SK-N-MC (cell line): ENCODE measurements around the gene ZCCHC3.
"Not testable (repeated sequence)": the region's sequence is repeated elsewhere in the genome, so short reads cannot be mapped to it uniquely, and the experiment has no call there.

Experiments
- DNase-seq: peaks from one replicate; pipeline ENCODE4 v3.0.0-alpha.2; 2011; ENCODE audit warnings: low read depth, low spot score
- H3K27ac ChIP-seq: fragments of 200-600 bp; sonication (generic); 2 replicates; pipeline ENCODE4 v1.5.1; 2016; ENCODE audit warnings: mixed run types
- H3K36me3 ChIP-seq: fragments of 200-600 bp; sonication (generic); 2 replicates; pipeline ENCODE4 v1.6.1; 2017; ENCODE audit warnings: antibody characterized with exemption, low read length, mixed read lengths; ENCODE audit not compliant: insufficient read depth
- H3K4me3 ChIP-seq: fragments of 200-600 bp; sonication (generic); 2 replicates; pipeline ENCODE4 v1.5.1; 2016
- H3K9ac ChIP-seq: fragments of 200-600 bp; sonication (generic); 2 replicates; pipeline ENCODE4 v1.8.0; 2017; ENCODE audit warnings: mixed run types, mixed read lengths; ENCODE audit not compliant: insufficient read length
- H3K9me3 ChIP-seq: fragments of 200-600 bp; sonication (generic); 2 replicates; pipeline ENCODE4 v1.6.1; 2017; ENCODE audit warnings: low read depth, mild to moderate bottlenecking, antibody characterized with exemption, low read length, moderate library complexity, mixed read lengths
- EZH2 ChIP-seq: fragments of 200-600 bp; sonication (generic); IDR thresholded peaks from one replicate; pipeline ENCODE4 v1.6.1; 2017; ENCODE audit warnings: antibody characterized with exemption
- FOXP2 ChIP-seq: optimal IDR thresholded peaks from 2 replicates; pipeline ENCODE3; 2011; ENCODE audit warnings: mild to moderate bottlenecking, moderate library complexity; ENCODE audit not compliant: insufficient read depth; ENCODE audit errors: extremely low read length, control extremely low read depth
- POLR2AphosphoS5 ChIP-seq: IDR thresholded peaks from 2 replicates; pipeline ENCODE4 v1.6.1; 2012; ENCODE audit warnings: mild to moderate bottlenecking, low read depth, low read length, borderline replicate concordance

ZCCHC3 gene

DNA sequence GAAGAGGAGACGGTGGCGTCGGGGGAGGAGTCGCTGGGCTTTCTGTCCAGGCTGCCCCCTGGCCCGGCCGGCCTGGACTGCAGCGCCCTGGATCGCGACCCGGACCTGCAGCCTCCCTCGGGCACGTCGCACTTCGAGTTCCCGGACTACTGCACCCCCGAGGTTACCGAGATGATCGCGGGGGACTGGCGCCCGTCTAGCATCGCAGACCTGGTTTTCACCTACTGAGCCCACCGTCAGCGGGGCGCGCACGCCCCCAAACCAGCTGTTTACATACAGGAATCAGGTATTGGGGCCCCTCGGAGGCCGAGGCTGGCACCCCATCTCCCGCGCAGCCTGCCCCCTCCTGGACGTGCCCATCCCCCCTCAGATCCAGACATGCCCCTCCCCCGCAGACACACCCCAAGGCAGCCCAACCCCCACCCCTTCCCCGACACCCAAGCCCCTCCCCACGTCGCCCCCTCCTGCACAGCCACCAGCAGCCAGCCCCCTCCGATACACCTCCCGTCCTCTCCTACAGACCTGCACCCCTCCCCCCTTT, 29.3 kb downstream of the ZCCHC3 start:
- Histone ChIP-seq H3K9ac (peak overlapping the region; percentile 76), H3K36me3 (peaks cover 7% of the 10 kb centered on the region; the same call in 1 of the 2 replicates), H3K4me3 (peak overlapping the region; percentile 96), H3K27ac (peak overlapping the region; percentile 90), H3K9me3 (no peaks in the 10 kb centered on the region)
- no peak for DNase-seq
- TF ChIP-seq FOXP2 (no peak), EZH2 (no peak), POLR2AphosphoS5 (no peak)

DNA sequence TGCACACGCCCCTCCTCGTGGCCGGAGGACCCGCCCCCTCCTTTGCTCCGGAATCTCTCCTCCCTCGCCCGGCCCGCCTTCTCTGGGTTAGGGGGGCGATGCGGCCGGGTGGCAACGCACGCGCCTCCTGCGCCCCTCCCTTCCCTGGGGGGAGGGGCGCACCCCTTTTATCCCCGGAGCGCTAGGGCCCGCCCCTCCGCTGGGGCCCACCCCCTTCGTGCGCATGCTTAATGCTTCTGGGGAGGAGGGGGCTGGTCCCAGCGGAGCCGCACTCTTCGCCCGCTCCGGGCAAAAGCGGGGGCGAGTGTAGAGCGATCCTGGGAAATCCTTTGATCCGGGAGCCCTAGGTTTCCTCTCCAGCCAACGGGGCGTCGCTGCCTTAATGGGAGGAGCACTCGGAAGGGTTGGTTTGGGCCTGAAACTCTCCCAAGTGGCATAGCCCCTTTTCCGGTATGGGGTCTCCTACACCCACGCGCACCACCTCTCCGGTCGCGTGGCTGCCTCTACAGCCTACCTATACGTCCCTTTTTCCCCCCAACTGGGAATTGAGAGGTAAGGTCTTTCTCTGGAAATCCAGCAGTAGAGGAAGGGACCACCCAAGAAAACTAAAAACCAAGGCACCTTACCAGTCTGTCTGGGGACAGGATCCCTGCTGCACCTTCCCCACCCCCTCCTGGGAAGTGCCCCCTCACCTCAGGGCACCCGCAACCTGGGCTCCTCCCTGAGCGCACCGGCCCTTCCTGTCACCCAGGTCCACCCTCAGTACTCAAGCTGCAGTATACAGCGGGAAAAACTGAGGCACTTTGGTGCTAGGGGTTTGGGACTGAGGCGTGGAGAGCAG, 30.0 kb downstream of the ZCCHC3 start:
- Histone ChIP-seq H3K27ac (peak overlapping the region; percentile 80), H3K9ac (peak overlapping the region; percentile 93), H3K4me3 (peak overlapping the region; percentile 96), H3K9me3 (no peaks in the 10 kb centered on the region), H3K36me3 (peaks cover 7% of the 10 kb centered on the region; the same call in 1 of the 2 replicates)
- no peak for DNase-seq
- TF ChIP-seq POLR2AphosphoS5 (peak; percentile 90), FOXP2 (no peak)

DNA sequence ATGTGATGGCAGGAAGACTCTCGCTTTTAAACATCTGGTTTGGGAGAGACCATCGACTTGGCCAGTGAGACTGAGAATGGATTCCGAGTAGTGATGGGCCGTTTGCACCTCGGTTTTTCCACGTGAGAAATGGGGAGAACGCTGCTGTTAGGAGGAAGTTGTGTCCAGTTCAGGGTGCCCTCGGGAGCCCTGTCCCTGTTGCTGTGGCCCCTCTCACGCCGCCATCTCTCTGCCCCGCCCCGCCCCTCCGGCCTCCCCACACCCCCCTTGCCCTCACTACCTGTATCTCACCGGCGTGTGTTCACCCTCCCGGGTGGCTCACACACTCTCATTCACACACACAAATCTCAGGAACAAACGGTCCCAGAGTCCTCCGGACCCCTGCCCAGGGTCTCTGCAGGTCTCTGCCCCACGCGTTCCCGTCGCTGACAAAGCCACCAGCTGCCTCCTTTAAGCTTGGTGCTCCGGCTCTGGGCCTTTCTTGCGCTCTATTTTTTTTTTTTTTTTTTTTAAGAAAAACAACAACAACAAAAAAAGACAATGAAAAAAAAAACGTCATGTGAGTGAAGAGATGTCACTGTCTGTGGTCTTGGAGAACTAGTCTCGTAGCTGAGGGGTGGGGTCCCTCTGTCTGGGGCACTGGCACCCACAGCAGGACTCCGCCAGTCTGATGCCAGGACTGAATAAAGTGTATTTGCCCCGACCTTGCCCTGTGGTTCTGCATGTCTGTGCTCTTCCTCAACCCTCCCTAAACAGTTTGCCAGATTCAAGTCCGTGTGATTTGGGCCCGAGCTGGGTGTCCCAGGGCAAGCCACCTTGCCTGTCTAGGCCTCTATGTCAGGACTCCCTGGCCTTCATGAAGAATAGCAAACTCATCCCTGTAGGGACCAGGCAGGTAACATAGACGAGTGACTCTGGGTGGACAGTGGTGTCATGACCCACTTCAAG, 30.9 kb downstream of the ZCCHC3 start:
- no peaks in the 10 kb centered on the region for H3K9me3 ChIP-seq
- peak overlapping the region; percentile 96 for H3K4me3 ChIP-seq
- TF ChIP-seq POLR2AphosphoS5 (0 out of 2 replicates have a peak, but pooled peaks have one; percentile 13), FOXP2 (no peak), EZH2 (no peak)
- H3K36me3 ChIP-seq, result peaks cover 7% of the 10 kb centered on the region; the same call in 1 of the 2 replicates
- no peak for DNase-seq
- peak overlapping the region; percentile 93 for H3K9ac ChIP-seq
- peak overlapping the region; percentile 80 for H3K27ac ChIP-seq

DNA sequence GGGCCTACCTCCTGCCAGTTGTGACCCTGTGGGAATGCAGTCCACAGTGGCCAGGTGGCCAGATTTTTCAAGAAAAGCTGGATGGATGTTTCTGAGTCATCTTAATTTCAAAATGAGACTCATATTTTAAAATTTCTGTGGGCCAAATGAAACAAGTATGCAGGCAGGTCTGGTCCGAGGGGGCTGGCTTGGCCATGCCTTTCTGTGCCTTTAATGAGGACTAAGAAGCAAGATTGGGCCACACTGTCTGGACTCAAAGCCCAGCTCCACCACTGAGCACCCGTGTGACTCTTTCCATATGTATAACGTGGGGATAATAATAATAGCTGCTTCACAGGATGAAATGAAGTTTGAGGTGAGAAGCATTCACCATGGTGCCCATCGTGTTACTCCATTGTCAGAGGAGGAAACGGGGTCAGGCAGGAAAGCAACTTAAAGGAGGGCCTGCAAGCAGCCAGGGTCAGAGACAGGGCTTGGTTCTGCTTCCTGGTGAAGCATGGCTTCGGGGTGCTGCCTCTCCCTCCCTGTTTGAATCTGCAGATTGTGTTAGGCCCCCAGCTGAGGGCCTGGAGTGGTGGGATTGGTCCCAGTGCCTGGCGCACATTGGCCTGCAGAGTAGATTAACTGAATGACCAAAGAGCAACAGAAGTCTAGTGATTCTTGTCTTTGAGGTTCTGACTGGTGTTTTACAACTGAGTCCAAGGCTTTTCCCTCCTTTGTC, 31.8 kb downstream of the ZCCHC3 start:
- H3K4me3 ChIP-seq, result 0 out of 2 replicates have a peak overlapping the region, but pooled peaks have one; percentile 9
- DNase-seq, result no peak
- H3K9ac ChIP-seq, result peak overlapping the region; percentile 37
- TF ChIP-seq POLR2AphosphoS5 (peak; percentile 58), FOXP2 (no peak), EZH2 (no peak)
- H3K9me3 ChIP-seq, result no peaks in the 10 kb centered on the region
- peaks cover 7% of the 10 kb centered on the region; the same call in 1 of the 2 replicates for H3K36me3 ChIP-seq
- H3K27ac ChIP-seq, result peak overlapping the region; percentile 2; the same call in 1 of the 2 replicates

DNA sequence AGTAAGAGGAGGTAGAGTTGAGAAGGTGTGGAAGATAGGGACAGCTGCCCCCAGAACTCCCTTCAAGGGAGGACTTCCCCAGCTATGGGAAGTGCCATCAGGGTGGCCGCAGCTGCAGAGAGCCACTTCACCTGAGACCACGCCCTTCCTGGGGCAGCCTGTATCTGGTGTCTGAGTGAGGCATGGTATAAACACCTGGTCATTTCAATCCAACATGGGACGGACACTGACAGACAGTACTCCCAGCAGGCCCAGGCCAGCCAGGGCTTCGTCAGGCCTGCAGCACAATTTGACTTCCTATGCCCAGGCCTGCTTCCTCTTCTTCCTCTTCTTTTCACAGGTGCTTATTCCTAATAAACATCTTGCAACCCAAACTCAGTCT, 32.5 kb downstream of the ZCCHC3 start:
- DNase-seq, result no peak
- Histone ChIP-seq H3K27ac (no peak overlapping the region; the same call in 1 of the 2 replicates), H3K36me3 (peaks cover 7% of the 10 kb centered on the region; the same call in 1 of the 2 replicates), H3K4me3 (no peak overlapping the region), H3K9me3 (no peaks in the 10 kb centered on the region), H3K9ac (no peak overlapping the region)
- no peak for TF ChIP-seq POLR2AphosphoS5
- TF ChIP-seq EZH2, result no peak
- TF ChIP-seq FOXP2, result no peak

DNA sequence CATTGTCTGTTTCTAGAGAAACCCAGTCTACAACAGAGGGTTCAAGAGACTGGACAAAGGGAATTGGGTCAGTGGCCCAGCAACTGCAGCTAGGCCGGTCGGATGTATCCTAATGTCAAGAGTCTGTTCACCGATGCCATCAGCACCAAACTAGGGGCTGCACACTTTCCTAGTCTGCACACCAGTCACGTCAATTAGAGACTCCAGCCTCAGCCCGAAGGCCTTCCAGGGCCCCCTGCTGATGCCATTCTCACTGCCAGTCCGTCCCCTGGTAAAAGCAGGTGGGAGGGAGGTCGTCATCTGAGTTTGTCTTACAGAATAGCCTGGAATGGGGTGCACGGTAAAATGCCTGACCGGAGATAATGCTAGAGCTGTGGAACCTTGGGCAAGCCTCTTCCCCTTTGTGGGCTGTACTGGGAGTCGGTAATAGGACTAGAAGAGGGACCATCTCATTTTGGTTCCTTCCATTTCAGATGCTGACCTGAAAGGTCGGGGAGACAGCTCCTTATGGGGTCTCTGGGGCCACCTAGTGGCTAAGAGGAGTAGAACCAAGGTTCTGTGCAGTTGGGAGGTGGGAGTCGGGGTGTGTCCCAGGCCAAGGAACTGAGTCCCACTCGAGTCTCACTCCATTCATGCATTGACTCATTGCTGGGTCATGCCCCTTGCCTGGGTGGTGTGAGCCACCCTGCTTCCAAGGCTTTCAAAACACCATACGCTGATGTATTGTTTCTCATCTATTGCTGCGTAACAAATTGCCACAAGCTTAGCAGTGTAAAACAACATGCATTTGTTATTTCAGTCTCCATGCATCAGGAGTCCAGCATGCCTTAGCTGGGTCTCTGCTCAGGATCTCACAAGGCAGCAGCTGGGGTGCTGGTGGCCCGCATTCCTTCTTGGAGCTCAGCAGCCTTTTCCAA, 33.1 kb downstream of the ZCCHC3 start:
- Histone ChIP-seq H3K9ac (no peak overlapping the region), H3K27ac (no peak overlapping the region), H3K36me3 (peaks cover 7% of the 10 kb centered on the region; the same call in 1 of the 2 replicates), H3K9me3 (no peaks in the 10 kb centered on the region), H3K4me3 (no peak overlapping the region)
- no peak for DNase-seq
- 0 out of 2 replicates have a peak, but pooled peaks have one; percentile 40 for TF ChIP-seq POLR2AphosphoS5
- no peak for TF ChIP-seq EZH2

DNA sequence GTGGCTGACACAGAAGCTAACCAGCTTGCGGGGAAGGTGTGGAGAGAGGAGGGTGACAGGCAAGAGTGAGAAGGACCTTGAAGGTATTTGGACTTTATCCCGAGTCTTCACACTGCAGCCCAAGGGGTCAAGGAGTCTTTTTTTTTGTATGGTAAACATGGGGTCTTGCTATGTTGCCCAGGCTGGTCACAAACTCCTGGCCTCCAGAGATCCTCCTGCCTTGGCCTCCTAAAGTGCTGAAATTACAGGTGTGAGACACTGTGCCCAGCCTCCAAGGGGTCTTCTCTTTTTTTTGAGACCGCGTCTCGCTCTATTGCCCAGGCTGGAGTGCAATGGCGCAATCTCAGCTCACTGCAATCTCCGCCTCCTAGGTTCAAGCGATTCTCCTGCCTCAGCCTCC, 37.2 kb downstream of the ZCCHC3 start:
- H3K27ac ChIP-seq, result no peak overlapping the region
- DNase-seq, result no peak
- H3K36me3 ChIP-seq, result peaks cover 4% of the 10 kb centered on the region; the same call in 1 of the 2 replicates
- no peaks in the 10 kb centered on the region for H3K9me3 ChIP-seq
- no peak overlapping the region for H3K9ac ChIP-seq
- H3K4me3 ChIP-seq, result no peak overlapping the region
- no peak for TF ChIP-seq FOXP2
- no peak for TF ChIP-seq EZH2
- TF ChIP-seq POLR2AphosphoS5, result no peak

DNA sequence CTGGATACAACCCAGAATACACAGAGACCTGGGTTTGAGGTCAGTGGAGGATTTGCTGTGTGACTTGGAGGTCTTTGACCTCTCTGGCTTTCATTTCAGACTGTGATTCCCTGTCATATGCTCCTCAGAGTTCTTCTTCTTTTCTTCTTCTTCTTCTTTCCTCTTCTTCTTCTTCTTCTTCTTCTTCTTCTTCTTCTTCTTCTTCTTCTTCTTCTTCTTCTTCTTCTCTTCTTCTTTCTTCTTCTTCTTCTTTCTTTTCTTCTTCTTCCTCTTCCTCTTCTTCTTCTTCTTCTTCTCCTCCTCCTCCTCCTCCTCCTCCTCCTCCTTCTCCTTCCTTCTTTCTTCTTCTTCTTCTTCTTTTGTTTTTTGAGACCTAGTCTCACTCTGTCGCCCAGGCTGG, 38.7 kb downstream of the ZCCHC3 start:
- not testable (repeated sequence) for DNase-seq, H3K9ac ChIP-seq, H3K27ac ChIP-seq, H3K4me3 ChIP-seq, H3K9me3 ChIP-seq, H3K36me3 ChIP-seq
